GM23248 (cell line): Measurements from ENCODE around the gene RPRD1B.

Source experiments
- EZH2 ChIP-seq: fragments of 200-600 bp; sonication (generic); IDR thresholded peaks from 2 replicates; pipeline ENCODE4 v1.6.1; 2018; ENCODE audit warnings: antibody characterized with exemption, mild to moderate bottlenecking; ENCODE audit not compliant: insufficient read depth, poor library complexity, severe bottlenecking
- EZH2phosphoT487 ChIP-seq: fragments of 200-600 bp; sonication (generic); IDR thresholded peaks from 2 replicates; pipeline ENCODE4 v1.6.1; 2018; ENCODE audit warnings: antibody characterized with exemption, moderate library complexity, mild to moderate bottlenecking, low read depth; ENCODE audit not compliant: insufficient read depth

DNA sequence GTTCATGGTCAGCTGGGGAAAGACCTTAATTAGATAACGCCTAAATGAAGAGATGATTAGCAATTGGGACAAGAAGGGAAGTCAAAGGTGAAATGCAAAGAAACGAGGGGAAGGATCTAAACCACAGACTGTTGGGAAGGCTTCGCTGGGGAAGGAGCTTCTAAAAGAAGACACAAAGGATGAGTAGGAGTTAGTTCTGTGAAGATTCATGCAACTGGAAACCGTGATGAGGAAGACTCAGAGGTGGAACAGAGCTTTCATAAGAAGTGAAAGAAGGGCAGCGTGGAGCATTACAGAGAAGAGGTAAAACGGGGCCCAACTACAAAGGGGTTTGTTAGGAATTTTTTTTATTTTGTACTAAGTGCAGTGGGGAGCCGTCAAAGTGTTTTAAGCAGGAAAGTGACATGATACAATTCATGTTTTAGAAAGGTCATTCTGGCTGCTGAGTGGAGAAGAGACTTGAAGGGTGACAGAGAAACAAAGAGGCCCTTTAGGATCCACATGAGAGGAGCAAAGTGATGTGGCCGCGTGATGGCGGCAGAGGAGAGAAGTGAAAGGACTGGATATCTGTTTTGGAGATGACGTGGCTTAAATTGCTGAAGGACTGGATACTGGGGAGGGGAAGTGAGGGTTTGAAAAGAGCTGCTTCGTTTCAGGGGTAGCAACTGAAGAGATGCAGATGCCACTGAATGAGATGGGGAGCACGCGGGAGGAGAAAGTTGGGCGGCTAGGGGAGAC, 33.9 kb upstream of the RPRD1B start:
- no peak for TF ChIP-seq EZH2
- no peak for TF ChIP-seq EZH2phosphoT487
